Measurements from ENCODE around the gene PIK3AP1.

GRCh38 chr10:96745950-96746349, 25.6 kb upstream of the PIK3AP1 start:
- TF ChIP-seq CTCF (IDR thresholded peaks at IDR 0.05) (no peak), POLR2A (IDR thresholded peaks at IDR 0.05) (no peak)

Measured in prostate gland (tissue), 2 donors.